Endothelial cell (in vitro differentiated cells): Measurements from ENCODE around the gene MAP2K5. TPM values are rescaled to one million over a fixed set of nuclear protein-coding genes. Genes with fewer than 3 reads are reported as not detected.

Source experiments
- DNase-seq: peaks from one replicate; pipeline ENCODE4 v3.0.0; 2021; ENCODE audit warnings: low spot score
- H3K27ac Mint-ChIP-seq: one replicate; pipeline ENCODE4 v1.8.0; 2021; ENCODE audit warnings: mixed read lengths, inconsistent platforms; ENCODE audit not compliant: unreplicated experiment
- H3K27me3 Mint-ChIP-seq: one replicate; pipeline ENCODE4 v1.8.0; 2021; ENCODE audit warnings: mild to moderate bottlenecking, moderate library complexity, mixed read lengths, inconsistent platforms; ENCODE audit not compliant: unreplicated experiment
- H3K36me3 Mint-ChIP-seq: one replicate; pipeline ENCODE4 v1.8.0; 2021; ENCODE audit warnings: mild to moderate bottlenecking, low read depth, mixed read lengths, inconsistent platforms; ENCODE audit not compliant: unreplicated experiment
- H3K4me1 Mint-ChIP-seq: one replicate; pipeline ENCODE4 v1.8.0; 2021; ENCODE audit warnings: mild to moderate bottlenecking, mixed read lengths, inconsistent platforms; ENCODE audit not compliant: unreplicated experiment
- H3K4me3 Mint-ChIP-seq: one replicate; pipeline ENCODE4 v1.8.0; 2021; ENCODE audit warnings: mild to moderate bottlenecking, mixed read lengths, inconsistent platforms; ENCODE audit not compliant: unreplicated experiment
- H3K9me3 Mint-ChIP-seq: one replicate; pipeline ENCODE4 v1.8.0; 2021; ENCODE audit warnings: mixed read lengths, inconsistent platforms; ENCODE audit not compliant: unreplicated experiment
- CTCF ChIP-seq: fragments of 200-600 bp; sonication (generic); IDR thresholded peaks from one replicate; pipeline ENCODE4 v1.5.0; 2021; ENCODE audit warnings: antibody characterized with exemption; ENCODE audit not compliant: unreplicated experiment
- total RNA-seq: library from RNA; stranded (reverse); fragmentation: NEBNext Ultra II Directional; extraction: Animal tissue kit (Norgen Biotek cat#: 25700); gene quantifications from one replicate; pipeline ENCODE4 v1.2.1, GENCODE V29; 2021; ENCODE audit not compliant: unreplicated experiment

The MAP2K5 gene
- total RNA-seq, 1 donor from 2014 or later, result 22.2 TPM

- Mint-ChIP-seq H3K36me3 (peaks cover 3% of the 10 kb centered on the region), H3K9me3 (no peaks in the 10 kb centered on the region), H3K27ac (no peak overlapping the region), H3K27me3 (no peaks in the 10 kb centered on the region), H3K4me1 (peaks cover 2% of the 10 kb centered on the region), H3K4me3 (no peak overlapping the region)
- TF ChIP-seq CTCF, result no peak
- no peak for DNase-seq
Observed at GRCh38 chr15:67508407-67508806, 34.1 kb upstream of the MAP2K5 start.

- no peaks in the 10 kb centered on the region for H3K9me3 Mint-ChIP-seq
- no peak overlapping the region for H3K27ac Mint-ChIP-seq
- H3K27me3 Mint-ChIP-seq, result no peaks in the 10 kb centered on the region
- H3K36me3 Mint-ChIP-seq, result peaks cover 3% of the 10 kb centered on the region
- H3K4me1 Mint-ChIP-seq, result peaks cover 2% of the 10 kb centered on the region
- no peak for DNase-seq
- H3K4me3 Mint-ChIP-seq, result no peak overlapping the region
- TF ChIP-seq CTCF, result no peak
Observed at GRCh38 chr15:67509918-67510317, 32.6 kb upstream of the MAP2K5 start.

GRCh38 chr15:67510597-67511190 is 31.8 kb upstream of the MAP2K5 start:
- TF ChIP-seq CTCF, result no peak
- Mint-ChIP-seq H3K27me3 (no peaks in the 10 kb centered on the region), H3K36me3 (peaks cover 3% of the 10 kb centered on the region)

GRCh38 chr15:67511606-67512005 is 30.9 kb upstream of the MAP2K5 start:
- no peaks in the 10 kb centered on the region for H3K4me1 Mint-ChIP-seq
- DNase-seq, result no peak
- H3K27ac Mint-ChIP-seq, result no peak overlapping the region
- H3K27me3 Mint-ChIP-seq, result no peaks in the 10 kb centered on the region
- peaks cover 3% of the 10 kb centered on the region for H3K36me3 Mint-ChIP-seq
- no peaks in the 10 kb centered on the region for H3K9me3 Mint-ChIP-seq
- no peak overlapping the region for H3K4me3 Mint-ChIP-seq
- no peak for TF ChIP-seq CTCF

More at GRCh38 chr15:67510597-67511190, 31.8 kb upstream of the MAP2K5 start:
- no peak for DNase-seq
- Mint-ChIP-seq H3K9me3 (no peaks in the 10 kb centered on the region), H3K4me1 (peaks cover 2% of the 10 kb centered on the region), H3K27ac (no peak overlapping the region), H3K4me3 (no peak overlapping the region)

- DNase-seq, result no peak
- Mint-ChIP-seq H3K4me1 (no peaks in the 10 kb centered on the region), H3K36me3 (peaks cover 3% of the 10 kb centered on the region), H3K27ac (no peak overlapping the region), H3K4me3 (no peak overlapping the region), H3K27me3 (no peaks in the 10 kb centered on the region), H3K9me3 (no peaks in the 10 kb centered on the region)
- no peak for TF ChIP-seq CTCF
Observed at GRCh38 chr15:67512140-67512539, 30.4 kb upstream of the MAP2K5 start.
